HepG2 (cell line): ENCODE measurements around the gene SAMD4A. TPM values are rescaled to one million over a fixed set of nuclear protein-coding genes. Genes with fewer than 3 reads are reported as not detected.

ENCODE experiments used
- ARID5B ChIP-seq: IDR thresholded peaks from 2 replicates; pipeline ENCODE4 v1.4.0; 2020; ENCODE audit warnings: mild to moderate bottlenecking, missing genetic modification reagents
- CEBPB ChIP-seq: IDR thresholded peaks from 2 replicates; pipeline ENCODE4 v1.6.1; 2011; ENCODE audit warnings: low read depth, low read length, improper control_type of control experiment, borderline replicate concordance
- ELF3 ChIP-seq: IDR thresholded peaks from 2 replicates; pipeline ENCODE4 v1.6.1; 2016; ENCODE audit warnings: missing genetic modification reagents, missing compliant biosample characterization
- FOXA3 ChIP-seq: IDR thresholded peaks from 2 replicates; pipeline ENCODE4 v1.6.1; 2016; ENCODE audit warnings: missing genetic modification reagents, missing compliant biosample characterization
- GATAD2A ChIP-seq: IDR thresholded peaks from 2 replicates; pipeline ENCODE4 v1.6.1; 2016
- HHEX ChIP-seq: IDR thresholded peaks from 2 replicates; pipeline ENCODE4 v1.6.1; 2016; ENCODE audit warnings: control low read depth
- SMC3 ChIP-seq: IDR thresholded peaks from 2 replicates; pipeline ENCODE4 v1.6.1; 2011; ENCODE audit warnings: low read length, improper control_type of control experiment
- TFE3 ChIP-seq: IDR thresholded peaks from 2 replicates; pipeline ENCODE4 v1.6.1; 2016
- YEATS4 ChIP-seq: sonication (generic); formaldehyde crosslinking; IDR thresholded peaks from 2 replicates; pipeline ENCODE4 v1.4.0; 2020; ENCODE audit warnings: missing genetic modification reagents, borderline replicate concordance
- ZNF124 ChIP-seq: sonication (generic); formaldehyde crosslinking; IDR thresholded peaks from 2 replicates; pipeline ENCODE4 v1.4.0; 2020; ENCODE audit warnings: missing genetic modification reagents
- ZNF20 ChIP-seq: sonication (generic); formaldehyde crosslinking; IDR thresholded peaks from 2 replicates; pipeline ENCODE4 v1.4.0; 2020; ENCODE audit warnings: mild to moderate bottlenecking, moderate library complexity, missing genetic modification reagents
- ZNF331 ChIP-seq: sonication (generic); formaldehyde crosslinking; IDR thresholded peaks from 2 replicates; pipeline ENCODE4 v1.4.0; 2020; ENCODE audit warnings: missing genetic modification reagents
- ZNF546 ChIP-seq: sonication (generic); formaldehyde crosslinking; conservative IDR thresholded peaks from 2 replicates; pipeline ENCODE4 v1.8.1; 2023; ENCODE audit warnings: mild to moderate bottlenecking, missing genetic modification reagents
- ZNF672 ChIP-seq: sonication (generic); formaldehyde crosslinking; IDR thresholded peaks from 2 replicates; pipeline ENCODE4 v1.8.1; 2022; ENCODE audit warnings: missing genetic modification reagents
- ZNF772 ChIP-seq: sonication (generic); formaldehyde crosslinking; IDR thresholded peaks from 2 replicates; pipeline ENCODE4 v1.5.0; 2020; ENCODE audit warnings: mild to moderate bottlenecking, missing genetic modification reagents
- ZNF788 ChIP-seq: sonication (generic); formaldehyde crosslinking; IDR thresholded peaks from 2 replicates; pipeline ENCODE4 v1.5.0; 2020; ENCODE audit warnings: mild to moderate bottlenecking, missing genetic modification reagents, borderline replicate concordance
- ZNF891 ChIP-seq: sonication (generic); formaldehyde crosslinking; IDR thresholded peaks from 2 replicates; pipeline ENCODE4 v1.5.0; 2020; ENCODE audit warnings: mild to moderate bottlenecking, missing genetic modification reagents
- polyA plus RNA-seq, 8 experiments: library from polyadenylated mRNA; depleted of rRNA in 3 of 8; stranded (reverse) in 7 of 8; unstranded in 1 of 8; fragments of >200 nt; fragmentation: Illumina TruSeq in 4 of 8; extraction: Trizol in 4 of 8; gene quantifications; 2 replicates each; pipeline versions ENCODE4 v1.2.1 to v1.2.3, GENCODE V29; 2011 to 2016; ENCODE audit warnings: low read depth in 4 of 8, missing spikeins in 1 of 8, mixed read lengths in 1 of 8; ENCODE audit not compliant: insufficient read depth in 1 of 8
- total RNA-seq, 5 experiments: library from RNA; depleted of rRNA; stranded (reverse); fragments of >200 nt; fragmentation: Illumina TruSeq; extraction: Trizol; gene quantifications; 2 replicates each; pipeline ENCODE4 v1.2.3, GENCODE V29; 2016; ENCODE audit warnings: low read depth in 1 of 5

SAMD4A gene
- total and polyA plus RNA-seq, 2 of the 13 experiments (the other 11 are each of a cell fraction or from before 2014, with no cell fraction given) = 11.8 to 13.0 TPM

GRCh38 chr14:54691525-54692283 lies 124.8 kb downstream of the SAMD4A start (continued):
- TF ChIP-seq ZNF546 (no peak), YEATS4 (no peak), ZNF672 (CRISPR knock-in tag) (no peak), ELF3 (CRISPR knock-in tag) (peak; percentile 16; the same call in 1 of the 2 replicates), HHEX (CRISPR knock-in tag) (no peak), ZNF331 (peak; percentile 18; the same call in 1 of the 2 replicates), ZNF788 (CRISPR knock-in tag) (peak; percentile 45; the same call in 1 of the 2 replicates), FOXA3 (CRISPR knock-in tag) (no peak), GATAD2A (CRISPR knock-in tag) (0 out of 2 replicates have a peak, but pooled peaks have one; percentile 20), ZNF124 (CRISPR knock-in tag) (no peak), ZNF891 (CRISPR knock-in tag) (no peak), CEBPB (no peak), SMC3 (peak; percentile 85), TFE3 (CRISPR knock-in tag) (no peak), ZNF20 (CRISPR knock-in tag) (no peak), ZNF772 (no peak), ARID5B (peak; percentile 37)
